Tibial nerve (tissue), 4 donors: ENCODE data around the gene HIF1A. TPM values are rescaled to one million over a fixed set of nuclear protein-coding genes. Genes with fewer than 3 reads are reported as not detected.
"Not testable (repeated sequence)": the region's sequence is repeated elsewhere in the genome, so short reads cannot be mapped to it uniquely, and the experiment has no call there.

ENCODE experiments used
- DNase-seq, 2 donors: peaks; one replicate each; pipeline ENCODE4 v3.0.0-alpha.2; 2019; ENCODE audit warnings: low spot score in 2 of 2
- H3K27ac ChIP-seq, 4 donors: fragments of 200-600 bp; sonication (generic) in 3 of 4; one replicate each; pipeline ENCODE4 v1.5.1; 2017 to 2019; ENCODE audit warnings: mild to moderate bottlenecking in 1 of 4
- H3K27me3 ChIP-seq, 2 donors: fragments of 200-600 bp; sonication (generic) in 1 of 2; one replicate each; pipeline versions ENCODE4 v1.5.1 to v1.6.0; 2017 to 2019
- H3K36me3 ChIP-seq, 3 donors: fragments of 200-600 bp; sonication (generic); one replicate each; pipeline ENCODE4 v1.5.1; 2018 to 2019
- H3K4me1 ChIP-seq, 4 donors: fragments of 200-600 bp; sonication (generic) in 3 of 4; one replicate each; pipeline ENCODE4 v1.5.1; 2017 to 2019
- H3K4me3 ChIP-seq, 4 donors: fragments of 200-600 bp; sonication (generic) in 3 of 4; one replicate each; pipeline ENCODE4 v1.5.1; 2017 to 2019; ENCODE audit warnings: mild to moderate bottlenecking in 1 of 4, moderate library complexity in 1 of 4
- H3K9me3 ChIP-seq, 4 donors: fragments of 200-600 bp; sonication (generic) in 3 of 4; one replicate each; pipeline ENCODE4 v1.5.1; 2017 to 2019
- EP300 ChIP-seq, 2 donors: sonication (generic); formaldehyde crosslinking; IDR thresholded peaks; one replicate each; pipeline ENCODE4 v1.6.1; 2017; ENCODE audit warnings: antibody characterized with exemption in 2 of 2, mild to moderate bottlenecking in 1 of 2
- POLR2A ChIP-seq, 2 donors: fragments of 450-650 bp; IDR thresholded peaks; one replicate each; pipeline ENCODE4 v1.6.1; 2017; ENCODE audit warnings: antibody characterized with exemption in 2 of 2, mild to moderate bottlenecking in 2 of 2, moderate library complexity in 2 of 2
- WGBS, 2 donors: methylation state at CpG; one replicate each; pipeline ENCODE4 v1.1.5; 2018; 5-methylcytosine and 5-hydroxymethylcytosine counted together
- total RNA-seq, 4 donors: library from RNA; depleted of rRNA; stranded (reverse); fragments of >200 nt; gene quantifications; one replicate each; pipeline ENCODE4 v1.1.0, GENCODE V29; 2016
- TF ChIP-seq, protein P1 (sequence below), 5 experiments: fragments of 200-600 bp in 3 of 5; fragments of 450-650 bp in 2 of 5; sonication (generic) in 3 of 5; IDR thresholded peaks; one replicate each; pipeline ENCODE4 v1.5.1; 2016 to 2019; ENCODE audit warnings: antibody characterized with exemption in 5 of 5, mild to moderate bottlenecking in 3 of 5, moderate library complexity in 2 of 5

The HIF1A gene
- total RNA-seq, 4 donors from 2014 or later: 37.9 to 80.4 (median 59.4) TPM

DNA sequence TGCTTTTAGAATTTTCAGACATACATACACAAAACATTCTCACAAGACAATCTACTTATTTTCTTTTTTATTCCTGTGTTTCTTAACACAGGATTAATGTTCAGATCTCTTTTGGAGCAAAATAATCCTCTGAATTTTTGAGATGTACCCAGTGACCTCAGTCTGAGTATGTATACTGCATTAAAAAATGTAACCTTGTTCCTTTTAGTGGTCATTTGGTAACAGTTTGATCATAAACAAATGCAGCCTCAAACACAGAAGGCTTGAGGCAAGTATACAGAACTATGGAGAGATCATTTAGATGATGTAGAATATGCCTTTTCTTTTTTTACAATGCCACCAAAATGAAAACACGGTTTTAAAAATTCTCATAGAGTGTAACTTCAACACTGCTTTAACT, 9.7 kb downstream of the HIF1A start:
- 75 to 85% methylated on average over 1 of the region's 1 CpG for WGBS, 2 donors
- Histone ChIP-seq H3K36me3 (no peaks in the 10 kb centered on the region), H3K4me3 (no peak overlapping the region), H3K27me3 (no peaks in the 10 kb centered on the region), H3K4me1 (peaks cover 0 to 18% (median 10%) of the 10 kb centered on the region in 4 donors), H3K27ac (no peak overlapping the region), H3K9me3 (no peaks in the 10 kb centered on the region)
- TF ChIP-seq EP300 (IDR thresholded peaks at IDR 0.05) (no peak), POLR2A (IDR thresholded peaks at IDR 0.05) (no peak)
- TF ChIP-seq, protein P1, sequence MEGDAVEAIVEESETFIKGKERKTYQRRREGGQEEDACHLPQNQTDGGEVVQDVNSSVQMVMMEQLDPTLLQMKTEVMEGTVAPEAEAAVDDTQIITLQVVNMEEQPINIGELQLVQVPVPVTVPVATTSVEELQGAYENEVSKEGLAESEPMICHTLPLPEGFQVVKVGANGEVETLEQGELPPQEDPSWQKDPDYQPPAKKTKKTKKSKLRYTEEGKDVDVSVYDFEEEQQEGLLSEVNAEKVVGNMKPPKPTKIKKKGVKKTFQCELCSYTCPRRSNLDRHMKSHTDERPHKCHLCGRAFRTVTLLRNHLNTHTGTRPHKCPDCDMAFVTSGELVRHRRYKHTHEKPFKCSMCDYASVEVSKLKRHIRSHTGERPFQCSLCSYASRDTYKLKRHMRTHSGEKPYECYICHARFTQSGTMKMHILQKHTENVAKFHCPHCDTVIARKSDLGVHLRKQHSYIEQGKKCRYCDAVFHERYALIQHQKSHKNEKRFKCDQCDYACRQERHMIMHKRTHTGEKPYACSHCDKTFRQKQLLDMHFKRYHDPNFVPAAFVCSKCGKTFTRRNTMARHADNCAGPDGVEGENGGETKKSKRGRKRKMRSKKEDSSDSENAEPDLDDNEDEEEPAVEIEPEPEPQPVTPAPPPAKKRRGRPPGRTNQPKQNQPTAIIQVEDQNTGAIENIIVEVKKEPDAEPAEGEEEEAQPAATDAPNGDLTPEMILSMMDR (IDR thresholded peaks at IDR 0.05): no peak
- DNase-seq: no peak

DNA sequence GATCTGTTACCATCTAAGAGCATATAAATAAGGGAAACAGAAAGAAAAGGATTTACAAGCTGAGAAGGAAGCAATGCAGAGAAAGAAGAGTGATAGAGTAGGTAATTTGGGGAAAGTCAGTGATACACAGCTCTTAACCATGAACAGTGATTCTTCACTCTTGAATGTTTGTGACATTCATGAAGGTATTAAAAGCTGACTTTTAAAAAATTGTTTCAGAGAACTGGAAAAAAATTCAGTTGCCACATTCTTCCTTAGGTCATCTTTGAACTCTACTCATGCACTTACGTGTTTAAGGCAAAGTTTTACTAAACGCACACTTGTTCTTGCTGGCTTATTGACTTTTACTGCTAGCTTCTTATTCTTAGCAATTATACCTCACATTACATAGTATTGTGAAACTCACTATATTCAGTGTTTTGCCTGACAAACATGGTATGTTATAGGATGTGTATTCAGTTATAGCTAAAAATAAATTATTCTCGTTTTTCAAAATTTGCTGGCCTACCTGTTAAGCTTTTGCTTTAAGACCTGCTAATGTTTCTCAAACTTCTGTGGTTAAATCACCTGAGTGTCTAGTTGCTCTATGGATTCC, 10.9 kb downstream of the HIF1A start:
- no peak for DNase-seq
- H3K27me3 ChIP-seq: no peaks in the 10 kb centered on the region
- peaks cover 0 to 15% (median 6%) of the 10 kb centered on the region in 4 donors for H3K4me1 ChIP-seq
- no peak for TF ChIP-seq EP300 (IDR thresholded peaks at IDR 0.05)
- no peak for TF ChIP-seq POLR2A (IDR thresholded peaks at IDR 0.05)
- TF ChIP-seq, protein P1 (IDR thresholded peaks at IDR 0.05): no peak
- WGBS, 2 donors: 77 to 87% methylated on average over 3 of the region's 3 CpGs
- H3K36me3 ChIP-seq: no peaks in the 10 kb centered on the region
- no peaks in the 10 kb centered on the region for H3K9me3 ChIP-seq
- H3K27ac ChIP-seq: no peak overlapping the region
- no peak overlapping the region for H3K4me3 ChIP-seq

DNA sequence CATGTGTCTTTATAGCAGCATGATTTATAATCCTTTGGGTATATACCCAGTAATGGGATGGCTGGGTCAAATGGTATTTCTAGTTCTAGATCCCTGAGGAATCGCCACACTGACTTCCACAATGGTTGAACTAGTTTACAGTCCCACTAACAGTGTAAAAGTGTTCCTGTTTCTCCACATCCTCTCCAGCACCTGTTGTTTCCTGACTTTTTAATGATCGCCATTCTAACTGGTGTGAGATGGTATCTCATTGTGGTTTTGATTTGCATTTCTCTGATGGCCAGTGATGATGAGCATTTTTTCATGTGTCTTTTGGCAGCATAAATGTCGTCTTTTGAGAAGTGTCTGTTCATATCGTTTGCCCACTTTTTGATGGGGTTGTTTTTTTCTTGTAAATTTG, 12.5 kb downstream of the HIF1A start:
- not testable (repeated sequence) for H3K36me3 ChIP-seq, H3K9me3 ChIP-seq, H3K27ac ChIP-seq, H3K4me3 ChIP-seq, DNase-seq, H3K27me3 ChIP-seq
- peaks cover 0 to 27% (median 9%) of the 10 kb centered on the region in 4 donors for H3K4me1 ChIP-seq
- 87 to 97% methylated on average over 3 of the region's 4 CpGs for WGBS, 2 donors

DNA sequence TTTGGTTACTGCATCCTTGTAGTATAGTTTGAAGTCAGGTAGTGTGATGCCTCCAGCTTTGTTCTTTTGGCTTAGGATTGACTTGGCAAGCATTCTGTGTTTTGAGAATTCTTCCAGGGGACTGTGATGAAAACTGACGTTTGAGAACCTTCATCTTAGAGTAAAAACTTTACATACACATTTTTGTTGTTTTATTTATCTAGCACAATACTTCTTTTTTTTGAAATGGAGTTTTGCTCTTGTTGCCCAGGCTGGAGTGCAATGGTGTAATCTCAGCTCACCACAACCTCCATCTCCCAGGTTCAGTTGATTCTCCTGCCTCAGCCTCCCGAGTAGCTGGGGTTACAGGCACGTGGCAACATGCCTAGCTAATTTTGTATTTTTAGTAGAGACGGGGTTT, 13.4 kb downstream of the HIF1A start:
- peaks cover 0 to 30% (median 9%) of the 10 kb centered on the region in 4 donors for H3K4me1 ChIP-seq
- WGBS, 2 donors: 77 to 79% methylated on average over 4 of the region's 4 CpGs
- H3K4me3 ChIP-seq, DNase-seq, H3K27ac ChIP-seq, H3K9me3 ChIP-seq, H3K27me3 ChIP-seq, H3K36me3 ChIP-seq: not testable (repeated sequence)

DNA sequence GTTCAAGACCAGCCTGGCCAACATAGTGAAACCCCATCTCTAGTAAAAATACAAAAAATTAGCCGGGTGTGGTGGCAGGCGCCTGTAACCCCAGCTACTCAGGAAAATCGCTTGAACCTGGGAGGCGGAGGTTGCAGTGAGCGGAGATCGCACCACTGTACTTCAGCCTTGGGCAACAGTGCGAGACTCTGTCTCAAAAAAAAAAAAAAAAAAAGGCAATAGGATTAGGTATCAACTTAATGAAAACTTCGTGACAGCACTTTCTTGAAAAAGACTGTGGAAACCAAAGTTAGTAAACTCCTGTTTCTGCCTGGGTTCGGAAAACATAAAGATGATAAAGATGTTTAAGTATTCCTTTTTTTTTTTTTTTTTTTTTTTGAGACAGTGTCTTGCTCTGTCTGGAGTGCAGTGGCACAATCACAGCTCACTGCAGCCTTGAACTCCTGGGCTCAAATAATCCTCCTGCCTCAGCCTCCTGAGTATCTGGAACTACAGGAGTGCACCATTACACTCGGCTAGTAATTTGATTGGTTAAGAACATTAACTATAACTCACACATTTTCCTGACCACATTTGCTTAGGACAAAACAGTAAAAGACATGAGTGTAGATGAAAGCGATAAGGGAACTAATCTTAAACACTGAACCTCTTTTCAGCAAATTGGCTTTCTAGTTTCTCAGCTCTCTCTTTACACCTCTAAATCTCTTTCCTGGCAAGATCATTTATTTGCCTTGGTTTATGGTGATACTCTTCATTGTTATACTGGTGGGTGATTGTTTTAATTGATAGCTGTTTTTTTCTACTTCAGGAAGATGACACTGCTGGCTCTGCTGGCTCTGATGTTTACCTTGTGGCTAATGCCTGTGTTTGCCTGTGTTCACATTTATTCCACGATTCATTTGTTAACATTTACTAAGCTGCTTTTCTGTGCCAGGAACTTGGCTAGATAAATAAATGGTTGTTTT, 15.8 kb downstream of the HIF1A start:
- no peak for DNase-seq
- no peak overlapping the region for H3K4me3 ChIP-seq
- H3K9me3 ChIP-seq: no peaks in the 10 kb centered on the region
- peaks cover 0 to 32% (median 7%) of the 10 kb centered on the region in 4 donors for H3K4me1 ChIP-seq
- 77 to 83% methylated on average over 12 of the region's 12 CpGs for WGBS, 2 donors
- H3K27me3 ChIP-seq: no peaks in the 10 kb centered on the region
- no peak for TF ChIP-seq EP300 (IDR thresholded peaks at IDR 0.05)
- TF ChIP-seq, protein P1 (IDR thresholded peaks at IDR 0.05): no peak
- no peak for TF ChIP-seq POLR2A (IDR thresholded peaks at IDR 0.05)
- H3K27ac ChIP-seq: no peak overlapping the region
- no peaks in the 10 kb centered on the region for H3K36me3 ChIP-seq

DNA sequence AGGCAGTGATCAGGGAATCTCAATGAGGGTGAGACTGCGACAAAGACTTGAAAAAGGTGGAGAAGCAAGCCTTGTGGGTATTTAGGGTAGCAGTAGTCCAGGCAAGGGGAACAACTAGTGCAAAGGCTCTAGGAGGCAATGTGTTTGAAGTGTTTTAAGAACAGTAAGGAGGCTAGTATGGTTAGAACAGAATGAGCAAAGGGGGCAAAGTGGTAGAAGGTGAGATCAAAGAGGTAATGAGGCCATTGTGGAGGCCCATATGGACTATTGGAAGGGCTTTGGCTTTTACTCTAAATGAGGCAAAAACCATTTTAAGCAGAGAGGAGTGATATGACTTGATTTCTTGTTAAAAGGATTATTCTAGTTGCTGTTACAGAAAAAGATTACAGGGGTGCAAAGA, 16.8 kb downstream of the HIF1A start:
- H3K4me3 ChIP-seq: no peak overlapping the region
- 91 to 100% methylated on average over 1 of the region's 1 CpG for WGBS, 2 donors
- H3K27ac ChIP-seq: no peak overlapping the region
- H3K27me3 ChIP-seq: no peaks in the 10 kb centered on the region
- DNase-seq: no peak
- H3K36me3 ChIP-seq: no peaks in the 10 kb centered on the region
- H3K4me1 ChIP-seq: peaks cover 0 to 40% (median 6%) of the 10 kb centered on the region in 4 donors
- H3K9me3 ChIP-seq: no peaks in the 10 kb centered on the region
- TF ChIP-seq, protein P1 (IDR thresholded peaks at IDR 0.05): no peak
- no peak for TF ChIP-seq EP300 (IDR thresholded peaks at IDR 0.05)
- TF ChIP-seq POLR2A (IDR thresholded peaks at IDR 0.05): no peak
